ENCODE results near the gene RPL13. TPM values are rescaled to one million over a fixed set of nuclear protein-coding genes. Genes with fewer than 3 reads are reported as not detected.

RPL13 gene
- total RNA-seq, 2 experiments from 2014 or later = 3,056 to 3,151 TPM

DNA sequence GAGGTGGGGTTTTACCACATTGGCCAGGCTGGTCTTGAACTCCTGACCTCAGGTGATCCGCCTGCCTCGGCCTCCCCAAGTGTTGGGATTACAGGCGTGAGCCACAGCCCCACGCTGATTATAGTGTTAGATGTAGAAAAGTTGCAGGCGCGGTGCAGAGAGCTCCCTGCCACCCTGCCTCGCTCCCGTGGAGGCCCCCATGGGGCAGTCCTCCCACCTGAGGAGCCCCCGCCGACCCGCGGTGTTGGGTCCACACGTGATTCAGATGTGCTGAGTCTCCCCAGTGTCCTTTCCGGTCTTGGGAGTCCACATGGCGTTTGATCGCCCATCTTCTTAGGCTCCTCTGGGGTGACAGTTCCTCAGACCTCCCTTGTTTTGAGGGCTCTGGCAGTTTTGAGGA, 5.2 kb upstream of the RPL13 start:
- H3K4me3 Mint-ChIP-seq = no peak overlapping the region
- TF ChIP-seq, protein P1, sequence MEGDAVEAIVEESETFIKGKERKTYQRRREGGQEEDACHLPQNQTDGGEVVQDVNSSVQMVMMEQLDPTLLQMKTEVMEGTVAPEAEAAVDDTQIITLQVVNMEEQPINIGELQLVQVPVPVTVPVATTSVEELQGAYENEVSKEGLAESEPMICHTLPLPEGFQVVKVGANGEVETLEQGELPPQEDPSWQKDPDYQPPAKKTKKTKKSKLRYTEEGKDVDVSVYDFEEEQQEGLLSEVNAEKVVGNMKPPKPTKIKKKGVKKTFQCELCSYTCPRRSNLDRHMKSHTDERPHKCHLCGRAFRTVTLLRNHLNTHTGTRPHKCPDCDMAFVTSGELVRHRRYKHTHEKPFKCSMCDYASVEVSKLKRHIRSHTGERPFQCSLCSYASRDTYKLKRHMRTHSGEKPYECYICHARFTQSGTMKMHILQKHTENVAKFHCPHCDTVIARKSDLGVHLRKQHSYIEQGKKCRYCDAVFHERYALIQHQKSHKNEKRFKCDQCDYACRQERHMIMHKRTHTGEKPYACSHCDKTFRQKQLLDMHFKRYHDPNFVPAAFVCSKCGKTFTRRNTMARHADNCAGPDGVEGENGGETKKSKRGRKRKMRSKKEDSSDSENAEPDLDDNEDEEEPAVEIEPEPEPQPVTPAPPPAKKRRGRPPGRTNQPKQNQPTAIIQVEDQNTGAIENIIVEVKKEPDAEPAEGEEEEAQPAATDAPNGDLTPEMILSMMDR (IDR thresholded peaks at IDR 0.05) = no peak
- no peaks in the 10 kb centered on the region for H3K27me3 Mint-ChIP-seq
- H3K4me1 Mint-ChIP-seq (ENCODE audit: low read depth) = peaks cover 17% of the 10 kb centered on the region
- CTCF ChIA-PET = no interaction called here
- DNase-seq (no peak), ATAC-seq (no peak)
- intact Hi-C loops (cut with micrococcal nuclease) = no loop called here
- POLR2A ChIA-PET = interaction anchor here (0.7 kb wide), 1 partner anchor 42 kb away, joined by 3 read pairs; no protein-coding TSS in a partner anchor
- H3K9me3 Mint-ChIP-seq = no peaks in the 10 kb centered on the region
- H3K27ac Mint-ChIP-seq = no peak overlapping the region
- H3K36me3 Mint-ChIP-seq (ENCODE audit: low read depth) = peaks cover 21% of the 10 kb centered on the region

DNA sequence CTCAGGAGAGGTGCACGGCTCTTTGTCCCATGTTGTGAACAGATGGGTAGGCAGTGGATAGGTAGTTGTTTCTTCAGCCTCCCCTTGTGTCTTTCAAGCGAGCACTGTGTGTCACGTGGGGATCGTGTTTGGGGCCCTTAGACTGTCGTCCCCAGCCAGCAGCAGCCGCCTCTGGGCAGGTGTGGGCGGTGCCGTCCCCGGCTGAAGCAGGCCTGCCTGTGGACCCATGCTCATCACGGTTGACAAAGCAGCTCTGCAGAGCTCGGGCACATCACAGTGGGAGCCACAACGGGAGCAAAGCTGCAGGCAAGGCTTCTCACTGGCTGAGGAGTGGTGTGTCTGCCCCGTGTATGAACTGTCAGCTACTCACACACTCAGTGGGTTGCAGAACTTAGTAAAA, 4.7 kb upstream of the RPL13 start:
- H3K27me3 Mint-ChIP-seq = no peaks in the 10 kb centered on the region
- H3K27ac Mint-ChIP-seq = no peak overlapping the region
- H3K4me3 Mint-ChIP-seq = no peak overlapping the region
- TF ChIP-seq, protein P1 (IDR thresholded peaks at IDR 0.05) = no peak
- intact Hi-C loops (cut with micrococcal nuclease) = no loop called here
- H3K36me3 Mint-ChIP-seq (ENCODE audit: low read depth) = peaks cover 23% of the 10 kb centered on the region
- H3K9me3 Mint-ChIP-seq = no peaks in the 10 kb centered on the region
- CTCF ChIA-PET = interaction anchor here (0.8 to 2.2 kb wide), 3 partner anchors 9 to 144 kb away, joined by 3 to 12 read pairs (median 3); no protein-coding TSS in a partner anchor
- POLR2A ChIA-PET = interaction anchor here (1.3 kb wide), 1 partner anchor 15 kb away, joined by 3 read pairs; no protein-coding TSS in a partner anchor
- DNase-seq (no peak), ATAC-seq (no peak)
- peaks cover 14% of the 10 kb centered on the region for H3K4me1 Mint-ChIP-seq (ENCODE audit: low read depth)

DNA sequence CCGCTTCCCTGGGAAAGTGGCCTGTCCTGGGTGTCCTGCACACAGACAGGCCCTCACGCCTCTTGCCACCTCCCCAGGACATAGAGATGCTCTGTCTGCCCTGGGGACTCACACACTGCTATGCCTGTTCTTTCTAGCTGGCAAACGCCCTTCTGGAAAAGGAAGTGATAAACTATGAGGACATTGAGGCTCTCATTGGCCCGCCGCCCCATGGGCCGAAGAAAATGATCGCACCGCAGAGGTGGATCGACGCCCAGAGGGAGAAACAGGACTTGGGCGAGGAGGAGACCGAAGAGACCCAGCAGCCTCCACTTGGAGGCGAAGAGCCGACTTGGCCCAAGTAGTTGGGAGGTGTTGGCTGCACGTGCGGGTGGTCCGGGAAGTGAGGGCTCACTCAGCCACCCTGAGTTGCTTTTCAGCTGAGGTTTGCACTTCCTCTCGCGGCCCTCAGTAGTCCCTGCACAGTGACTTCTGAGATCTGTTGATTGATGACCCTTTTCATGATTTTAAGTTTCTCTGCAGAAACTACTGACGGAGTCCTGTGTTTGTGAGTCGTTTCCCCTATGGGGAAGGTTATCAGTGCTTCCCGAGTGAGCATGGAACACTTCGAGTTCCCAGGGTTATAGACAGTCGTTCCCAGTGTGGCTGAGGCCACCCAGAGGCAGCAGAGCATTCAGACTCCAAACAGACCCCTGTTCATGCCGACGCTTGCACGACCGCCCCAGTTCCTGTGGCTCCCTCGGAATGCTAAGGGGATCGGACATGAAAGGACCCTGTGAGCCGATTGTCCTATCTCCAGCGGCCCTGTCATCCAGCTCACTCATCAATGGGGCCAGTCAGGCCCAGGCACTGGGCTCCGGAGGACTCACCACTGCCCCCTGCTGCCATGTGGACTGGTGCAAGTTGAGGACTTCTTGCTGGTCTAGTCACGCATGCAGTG, 3.5 kb upstream of the RPL13 start:
- TF ChIP-seq, protein P1 (IDR thresholded peaks at IDR 0.05) = peak; percentile 76
- intact Hi-C loops (cut with micrococcal nuclease) = no loop called here
- ATAC-seq (peak; percentile 64), DNase-seq (peak; percentile 92)
- ChIA-PET CTCF (interaction anchor here (0.8 to 2.6 kb wide), 15 partner anchors 8 to 317 kb away, joined by 3 to 13 read pairs (median 3); partner anchors contain the start of gene SPG7), POLR2A (interaction anchor here (1.3 to 1.9 kb wide), 2 partner anchors 7 to 17 kb away, joined by 3 to 6 read pairs; no protein-coding TSS in a partner anchor)
- no peaks in the 10 kb centered on the region for H3K9me3 Mint-ChIP-seq
- H3K27me3 Mint-ChIP-seq = no peaks in the 10 kb centered on the region
- peak overlapping the region; percentile 3 for H3K27ac Mint-ChIP-seq
- H3K36me3 Mint-ChIP-seq (ENCODE audit: low read depth) = peaks cover 29% of the 10 kb centered on the region
- no peak overlapping the region for H3K4me3 Mint-ChIP-seq
- peaks cover 16% of the 10 kb centered on the region for H3K4me1 Mint-ChIP-seq (ENCODE audit: low read depth)

DNA sequence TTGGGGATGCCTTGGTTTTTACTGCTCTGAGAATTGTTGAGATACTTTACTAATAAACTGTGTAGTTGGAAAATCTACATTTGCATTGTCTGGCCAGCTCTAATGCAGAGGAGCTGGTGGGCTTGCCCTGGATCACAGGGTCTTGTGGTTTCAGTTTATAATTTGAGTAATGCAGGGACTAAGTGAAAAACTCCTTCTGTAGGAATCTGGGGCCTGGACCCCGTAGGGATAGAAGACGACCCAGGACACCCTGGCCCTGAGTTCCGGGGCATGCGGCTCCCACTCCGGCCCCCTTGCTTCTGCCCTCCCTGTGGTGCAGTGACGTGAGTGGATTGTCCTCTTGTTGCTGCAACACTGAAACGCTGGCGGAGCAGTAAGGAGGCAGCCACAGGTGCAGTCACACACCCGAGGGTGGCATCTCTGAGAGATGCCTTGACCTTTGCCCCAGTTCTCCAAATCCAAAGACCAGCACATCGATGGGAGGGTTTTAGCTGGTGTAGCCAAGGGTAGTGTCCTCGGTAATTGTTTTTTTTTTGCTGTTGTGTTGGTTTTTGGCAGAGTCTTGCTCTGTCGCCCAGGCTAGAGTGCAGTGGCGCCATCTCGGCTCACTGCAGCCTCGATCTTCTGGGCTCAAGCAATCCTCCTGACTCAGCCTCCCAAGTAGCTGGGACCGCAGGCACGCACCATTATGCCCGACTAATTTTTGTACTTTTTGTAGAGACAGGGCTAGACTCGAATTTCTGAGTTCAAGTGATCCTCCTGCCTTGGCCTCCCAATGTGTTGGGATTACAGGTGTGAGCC, 2.6 kb upstream of the RPL13 start:
- ChIA-PET POLR2A (interaction anchor here (1.7 to 1.9 kb wide), 2 partner anchors 8 to 50 kb away, joined by 4 to 6 read pairs; partner anchors contain the start of gene SPG7), CTCF (interaction anchor here (0.9 to 2.6 kb wide), 13 partner anchors 9 to 318 kb away, joined by 3 to 13 read pairs (median 3); partner anchors contain the start of gene SPG7)
- TF ChIP-seq, protein P1 (IDR thresholded peaks at IDR 0.05) = peak; percentile 11
- Mint-ChIP-seq H3K9me3 (no peaks in the 10 kb centered on the region), H3K27ac (no peak overlapping the region), H3K36me3 (ENCODE audit: low read depth) (peaks cover 32% of the 10 kb centered on the region), H3K4me3 (no peak overlapping the region), H3K27me3 (no peaks in the 10 kb centered on the region), H3K4me1 (ENCODE audit: low read depth) (peaks cover 25% of the 10 kb centered on the region)
- ATAC-seq (no peak), DNase-seq (no peak)
- intact Hi-C loops (cut with micrococcal nuclease) = no loop called here
